Endothelial cell (in vitro differentiated cells): Measurements from ENCODE around the gene CLEC10A. TPM values are rescaled to one million over a fixed set of nuclear protein-coding genes. Genes with fewer than 3 reads are reported as not detected.
A peak's percentile ranks its signal among the peaks of the same experiment; 100 is the strongest.
"Not testable (repeated sequence)": the region's sequence is repeated elsewhere in the genome, so short reads cannot be mapped to it uniquely, and the experiment has no call there.

ENCODE experiments used
- DNase-seq: peaks from one replicate; pipeline ENCODE4 v3.0.0; 2021; ENCODE audit warnings: low spot score
- H3K27ac Mint-ChIP-seq: one replicate; pipeline ENCODE4 v1.8.0; 2021; ENCODE audit warnings: mixed read lengths, inconsistent platforms; ENCODE audit not compliant: unreplicated experiment
- H3K27me3 Mint-ChIP-seq: one replicate; pipeline ENCODE4 v1.8.0; 2021; ENCODE audit warnings: mild to moderate bottlenecking, moderate library complexity, mixed read lengths, inconsistent platforms; ENCODE audit not compliant: unreplicated experiment
- H3K36me3 Mint-ChIP-seq: one replicate; pipeline ENCODE4 v1.8.0; 2021; ENCODE audit warnings: mild to moderate bottlenecking, low read depth, mixed read lengths, inconsistent platforms; ENCODE audit not compliant: unreplicated experiment
- H3K4me1 Mint-ChIP-seq: one replicate; pipeline ENCODE4 v1.8.0; 2021; ENCODE audit warnings: mild to moderate bottlenecking, mixed read lengths, inconsistent platforms; ENCODE audit not compliant: unreplicated experiment
- H3K4me3 Mint-ChIP-seq: one replicate; pipeline ENCODE4 v1.8.0; 2021; ENCODE audit warnings: mild to moderate bottlenecking, mixed read lengths, inconsistent platforms; ENCODE audit not compliant: unreplicated experiment
- H3K9me3 Mint-ChIP-seq: one replicate; pipeline ENCODE4 v1.8.0; 2021; ENCODE audit warnings: mixed read lengths, inconsistent platforms; ENCODE audit not compliant: unreplicated experiment
- CTCF ChIP-seq: fragments of 200-600 bp; sonication (generic); IDR thresholded peaks from one replicate; pipeline ENCODE4 v1.5.0; 2021; ENCODE audit warnings: antibody characterized with exemption; ENCODE audit not compliant: unreplicated experiment
- total RNA-seq: library from RNA; stranded (reverse); fragmentation: NEBNext Ultra II Directional; extraction: Animal tissue kit (Norgen Biotek cat#: 25700); gene quantifications from one replicate; pipeline ENCODE4 v1.2.1, GENCODE V29; 2021; ENCODE audit not compliant: unreplicated experiment

The CLEC10A gene
- total RNA-seq, 1 donor from 2014 or later: 30.4 TPM

- Mint-ChIP-seq H3K9me3 (no peaks in the 10 kb centered on the region), H3K36me3 (peaks cover 3% of the 10 kb centered on the region), H3K27ac (no peak overlapping the region), H3K4me3 (no peak overlapping the region), H3K27me3 (peaks cover 12% of the 10 kb centered on the region), H3K4me1 (peaks cover 31% of the 10 kb centered on the region)
- TF ChIP-seq CTCF: no peak
- no peak for DNase-seq
These were observed 18.9 kb upstream of the CLEC10A start for GRCh38 chr17:7098802-7099459.

GRCh38 chr17:7097940-7098339 lies 17.9 kb upstream of the CLEC10A start:
- no peak overlapping the region for H3K27ac Mint-ChIP-seq
- DNase-seq: no peak
- TF ChIP-seq CTCF: no peak
- H3K9me3 Mint-ChIP-seq: no peaks in the 10 kb centered on the region
- H3K27me3 Mint-ChIP-seq: peaks cover 17% of the 10 kb centered on the region
- H3K4me3 Mint-ChIP-seq: no peak overlapping the region
- H3K36me3 Mint-ChIP-seq: peaks cover 3% of the 10 kb centered on the region
- peaks cover 34% of the 10 kb centered on the region for H3K4me1 Mint-ChIP-seq

GRCh38 chr17:7095625-7096024 lies 15.6 kb upstream of the CLEC10A start:
- no peak overlapping the region for H3K4me3 Mint-ChIP-seq
- H3K27ac Mint-ChIP-seq: no peak overlapping the region
- peaks cover 3% of the 10 kb centered on the region for H3K36me3 Mint-ChIP-seq
- no peak for TF ChIP-seq CTCF
- no peak for DNase-seq
- peaks cover 14% of the 10 kb centered on the region for H3K27me3 Mint-ChIP-seq
- no peaks in the 10 kb centered on the region for H3K9me3 Mint-ChIP-seq
- H3K4me1 Mint-ChIP-seq: peaks cover 22% of the 10 kb centered on the region

GRCh38 chr17:7094652-7095019 lies 14.6 kb upstream of the CLEC10A start:
- Mint-ChIP-seq H3K27me3 (peaks cover 14% of the 10 kb centered on the region), H3K36me3 (peaks cover 3% of the 10 kb centered on the region), H3K9me3 (no peaks in the 10 kb centered on the region), H3K27ac (peak overlapping the region; percentile 90), H3K4me3 (no peak overlapping the region), H3K4me1 (peaks cover 19% of the 10 kb centered on the region)
- TF ChIP-seq CTCF: no peak
- no peak for DNase-seq

GRCh38 chr17:7091311-7092005 lies 11.4 kb upstream of the CLEC10A start:
- H3K27ac Mint-ChIP-seq, H3K36me3 Mint-ChIP-seq, H3K9me3 Mint-ChIP-seq, H3K4me3 Mint-ChIP-seq, DNase-seq: not testable (repeated sequence)
- Mint-ChIP-seq H3K27me3 (peaks cover 19% of the 10 kb centered on the region), H3K4me1 (peaks cover 37% of the 10 kb centered on the region)

GRCh38 chr17:7089570-7089969 lies 9.5 kb upstream of the CLEC10A start:
- Mint-ChIP-seq H3K27me3 (peaks cover 13% of the 10 kb centered on the region), H3K4me1 (peaks cover 33% of the 10 kb centered on the region)
- H3K27ac Mint-ChIP-seq, H3K4me3 Mint-ChIP-seq, H3K9me3 Mint-ChIP-seq, DNase-seq, H3K36me3 Mint-ChIP-seq: not testable (repeated sequence)

GRCh38 chr17:7088442-7088841 lies 8.4 kb upstream of the CLEC10A start:
- not testable (repeated sequence) for H3K9me3 Mint-ChIP-seq, H3K4me3 Mint-ChIP-seq, DNase-seq, H3K36me3 Mint-ChIP-seq, H3K27ac Mint-ChIP-seq
- Mint-ChIP-seq H3K27me3 (peaks cover 11% of the 10 kb centered on the region), H3K4me1 (peaks cover 31% of the 10 kb centered on the region)
